ENCODE results near the gene STXBP3. TPM values are rescaled to one million over a fixed set of nuclear protein-coding genes. Genes with fewer than 3 reads are reported as not detected.

The STXBP3 gene
- total and polyA plus RNA-seq, 2 of the 13 experiments (the other 11 are each of a cell fraction or from before 2014, with no cell fraction given), result 13.0 to 20.8 TPM

GRCh38 chr1:108777839-108778238, 31.4 kb downstream of the STXBP3 start (continued):
- no peak for TF ChIP-seq ZNF841 (CRISPR knock-in tag; IDR thresholded peaks at IDR 0.05; ENCODE audit: borderline replicate concordance)
- no peak for TF ChIP-seq NR2F2 (IDR thresholded peaks at IDR 0.05; ENCODE audit: borderline replicate concordance, low read depth)
- no peak for TF ChIP-seq KLF15 (CRISPR knock-in tag; IDR thresholded peaks at IDR 0.05; ENCODE audit: borderline replicate concordance)
- TF ChIP-seq, protein P1, sequence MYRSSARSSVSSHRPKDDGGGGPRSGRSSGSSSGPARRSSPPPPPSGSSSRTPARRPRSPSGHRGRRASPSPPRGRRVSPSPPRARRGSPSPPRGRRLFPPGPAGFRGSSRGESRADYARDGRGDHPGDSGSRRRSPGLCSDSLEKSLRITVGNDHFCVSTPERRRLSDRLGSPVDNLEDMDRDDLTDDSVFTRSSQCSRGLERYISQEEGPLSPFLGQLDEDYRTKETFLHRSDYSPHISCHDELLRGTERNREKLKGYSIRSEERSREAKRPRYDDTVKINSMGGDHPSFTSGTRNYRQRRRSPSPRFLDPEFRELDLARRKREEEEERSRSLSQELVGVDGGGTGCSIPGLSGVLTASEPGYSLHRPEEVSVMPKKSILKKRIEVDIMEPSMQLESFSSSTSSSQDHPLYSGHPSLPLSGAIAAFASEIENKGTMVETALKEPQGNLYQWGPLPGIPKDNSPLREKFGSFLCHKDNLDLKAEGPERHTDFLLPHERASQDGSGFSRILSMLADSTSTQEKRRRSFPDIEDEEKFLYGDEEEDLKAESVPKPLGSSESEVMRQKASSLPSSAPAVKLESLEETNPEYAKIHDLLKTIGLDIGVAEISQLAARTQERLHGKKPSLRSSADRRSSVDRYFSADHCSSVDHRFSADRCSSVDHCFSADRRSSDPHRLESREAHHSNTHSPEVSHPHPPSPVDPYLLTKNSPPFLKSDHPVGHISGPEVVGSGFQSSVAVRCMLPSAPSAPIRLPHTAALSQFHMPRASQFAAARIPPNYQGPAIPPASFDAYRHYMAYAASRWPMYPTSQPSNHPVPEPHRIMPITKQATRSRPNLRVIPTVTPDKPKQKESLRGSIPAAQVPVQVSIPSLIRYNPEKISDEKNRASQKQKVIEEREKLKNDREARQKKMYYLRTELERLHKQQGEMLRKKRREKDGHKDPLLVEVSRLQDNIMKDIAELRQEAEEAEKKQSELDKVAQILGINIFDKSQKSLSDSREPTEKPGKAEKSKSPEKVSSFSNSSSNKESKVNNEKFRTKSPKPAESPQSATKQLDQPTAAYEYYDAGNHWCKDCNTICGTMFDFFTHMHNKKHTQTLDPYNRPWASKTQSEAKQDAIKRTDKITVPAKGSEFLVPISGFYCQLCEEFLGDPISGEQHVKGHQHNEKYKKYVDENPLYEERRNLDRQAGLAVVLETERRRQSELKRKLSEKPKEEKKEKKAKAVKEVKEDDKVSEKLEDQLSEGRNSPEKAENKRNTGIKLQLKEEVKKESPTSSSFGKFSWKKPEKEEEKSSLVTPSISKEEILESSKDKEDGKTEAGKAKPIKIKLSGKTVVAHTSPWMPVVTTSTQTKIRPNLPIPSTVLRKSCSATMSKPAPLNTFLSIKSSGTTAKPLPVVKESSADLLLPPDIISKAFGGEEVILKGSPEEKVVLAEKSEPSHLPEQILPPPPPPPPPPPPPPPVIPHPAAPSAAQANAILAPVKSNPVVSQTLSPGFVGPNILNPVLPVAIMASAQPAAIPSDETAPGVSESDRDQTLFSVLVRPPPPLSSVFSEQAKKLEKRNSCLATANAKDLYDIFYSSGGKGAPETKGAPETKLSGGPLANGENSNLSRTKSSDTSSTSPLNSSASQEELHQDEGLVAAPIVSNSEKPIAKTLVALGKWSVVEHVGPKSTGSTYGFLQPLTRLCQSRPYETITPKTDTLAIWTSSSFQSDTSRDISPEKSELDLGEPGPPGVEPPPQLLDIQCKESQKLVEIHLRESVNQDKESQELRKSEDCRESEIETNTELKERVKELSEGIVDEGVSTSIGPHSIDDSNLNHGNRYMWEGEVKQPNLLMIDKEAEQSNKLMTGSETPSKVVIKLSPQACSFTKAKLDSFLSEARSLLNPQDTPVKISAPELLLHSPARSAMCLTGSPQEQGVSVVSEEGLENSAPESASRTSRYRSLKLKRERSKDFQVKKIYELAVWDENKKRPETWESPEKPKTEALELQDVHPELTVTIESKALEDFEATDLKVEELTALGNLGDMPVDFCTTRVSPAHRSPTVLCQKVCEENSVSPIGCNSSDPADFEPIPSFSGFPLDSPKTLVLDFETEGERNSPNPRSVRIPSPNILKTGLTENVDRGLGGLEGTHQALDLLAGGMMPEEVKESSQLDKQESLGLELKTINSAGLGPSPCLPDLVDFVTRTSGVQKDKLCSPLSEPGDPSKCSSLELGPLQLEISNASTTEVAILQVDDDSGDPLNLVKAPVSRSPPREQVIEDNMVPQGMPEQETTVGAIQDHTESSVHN (CRISPR knock-in tag; IDR thresholded peaks at IDR 0.05), result no peak
- no peak for TF ChIP-seq ZNF260 (CRISPR knock-in tag; IDR thresholded peaks at IDR 0.05; ENCODE audit: borderline replicate concordance, low read depth)

DNA sequence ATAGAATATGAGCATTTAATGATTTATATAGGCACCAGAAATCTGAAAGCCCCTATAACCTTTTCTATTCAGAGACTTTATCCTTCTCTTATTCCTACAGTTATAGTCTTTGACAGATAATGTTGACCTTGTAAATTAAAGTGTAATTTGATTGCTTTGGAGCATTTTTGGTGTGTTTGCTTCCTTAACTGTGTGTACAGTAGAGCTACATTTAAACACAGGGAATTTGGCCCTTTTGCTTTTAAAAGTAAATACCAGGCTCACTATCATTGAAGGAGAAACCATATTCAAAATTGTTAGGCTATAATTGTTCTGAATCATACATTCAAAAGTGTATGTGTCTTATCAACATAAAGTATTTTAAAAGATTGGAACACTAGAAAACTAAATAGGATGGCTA, 33.0 kb downstream of the STXBP3 start:
- peaks cover 1 to 17% of the 10 kb centered on the region in 2 experiments; a peak in 2 of 5 replicates for H3K36me3 ChIP-seq (replicated peaks in 1 of 2; ENCODE audit: control insufficient read depth in 1 of 2, insufficient read depth in 2 of 2, low read length in 2 of 2)
- BruUV-seq (replicated peaks), result no TSS peak
- TF ChIP-seq ZNF329 (CRISPR knock-in tag; IDR thresholded peaks at IDR 0.05; ENCODE audit: low read depth), result no peak
- no peak for TF ChIP-seq MXI1 (IDR thresholded peaks at IDR 0.05; ENCODE audit: borderline replicate concordance, low read depth, low read length)
- no peak for TF ChIP-seq ZNF766 (CRISPR knock-in tag; IDR thresholded peaks at IDR 0.05; ENCODE audit: borderline replicate concordance)
- TF ChIP-seq AGO2 (optimal IDR thresholded peaks at IDR 0.05; ENCODE audit: low read depth, low read length), result no peak
- TF ChIP-seq ZNF432 (CRISPR knock-in tag; IDR thresholded peaks at IDR 0.05; ENCODE audit: borderline replicate concordance), result no peak
- TF ChIP-seq ZNF180 (CRISPR knock-in tag; IDR thresholded peaks at IDR 0.05; ENCODE audit: borderline replicate concordance, low read depth), result no peak
- TF ChIP-seq, protein P2, sequence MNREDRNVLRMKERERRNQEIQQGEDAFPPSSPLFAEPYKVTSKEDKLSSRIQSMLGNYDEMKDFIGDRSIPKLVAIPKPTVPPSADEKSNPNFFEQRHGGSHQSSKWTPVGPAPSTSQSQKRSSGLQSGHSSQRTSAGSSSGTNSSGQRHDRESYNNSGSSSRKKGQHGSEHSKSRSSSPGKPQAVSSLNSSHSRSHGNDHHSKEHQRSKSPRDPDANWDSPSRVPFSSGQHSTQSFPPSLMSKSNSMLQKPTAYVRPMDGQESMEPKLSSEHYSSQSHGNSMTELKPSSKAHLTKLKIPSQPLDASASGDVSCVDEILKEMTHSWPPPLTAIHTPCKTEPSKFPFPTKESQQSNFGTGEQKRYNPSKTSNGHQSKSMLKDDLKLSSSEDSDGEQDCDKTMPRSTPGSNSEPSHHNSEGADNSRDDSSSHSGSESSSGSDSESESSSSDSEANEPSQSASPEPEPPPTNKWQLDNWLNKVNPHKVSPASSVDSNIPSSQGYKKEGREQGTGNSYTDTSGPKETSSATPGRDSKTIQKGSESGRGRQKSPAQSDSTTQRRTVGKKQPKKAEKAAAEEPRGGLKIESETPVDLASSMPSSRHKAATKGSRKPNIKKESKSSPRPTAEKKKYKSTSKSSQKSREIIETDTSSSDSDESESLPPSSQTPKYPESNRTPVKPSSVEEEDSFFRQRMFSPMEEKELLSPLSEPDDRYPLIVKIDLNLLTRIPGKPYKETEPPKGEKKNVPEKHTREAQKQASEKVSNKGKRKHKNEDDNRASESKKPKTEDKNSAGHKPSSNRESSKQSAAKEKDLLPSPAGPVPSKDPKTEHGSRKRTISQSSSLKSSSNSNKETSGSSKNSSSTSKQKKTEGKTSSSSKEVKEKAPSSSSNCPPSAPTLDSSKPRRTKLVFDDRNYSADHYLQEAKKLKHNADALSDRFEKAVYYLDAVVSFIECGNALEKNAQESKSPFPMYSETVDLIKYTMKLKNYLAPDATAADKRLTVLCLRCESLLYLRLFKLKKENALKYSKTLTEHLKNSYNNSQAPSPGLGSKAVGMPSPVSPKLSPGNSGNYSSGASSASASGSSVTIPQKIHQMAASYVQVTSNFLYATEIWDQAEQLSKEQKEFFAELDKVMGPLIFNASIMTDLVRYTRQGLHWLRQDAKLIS (CRISPR knock-in tag; IDR thresholded peaks at IDR 0.05), result no peak

More for the DNA sequence above, 33.0 kb downstream of the STXBP3 start:
- Histone ChIP-seq H3K27me3 (ENCODE audit: control insufficient read depth in 1 of 2, insufficient read depth in 2 of 2, low read length in 2 of 2) (no peaks in the 10 kb centered on the region), H3K9me3 (ENCODE audit: low read length) (peaks cover under 1% of the 10 kb centered on the region; the same call in 1 of the 2 replicates), H3K79me2 (ENCODE audit: insufficient read depth, low read length) (no peaks in the 10 kb centered on the region), H2AFZ (ENCODE audit: low read length) (no peak overlapping the region), H4K20me1 (ENCODE audit: insufficient read depth, low read length) (no peaks in the 10 kb centered on the region), H3K4me1 (ENCODE audit: insufficient read depth, low read length) (peaks cover 8% of the 10 kb centered on the region), H3K4me3 (replicated peaks in 1 of 3; ENCODE audit: insufficient read depth in 1 of 3, low read depth in 2 of 3, low read length in 3 of 3) (no peak overlapping the region), H3K4me2 (ENCODE audit: low read depth, low read length) (no peak overlapping the region), H3K9ac (ENCODE audit: insufficient read depth, low read depth, low read length) (no peak overlapping the region), H3K27ac (ENCODE audit: extremely low read length, insufficient read depth, low read length) (no peak overlapping the region)
- in situ Hi-C loops (cut with HindIII; ENCODE audit: extremely low pct_ligation_motif_present, low pct_unique_long_range_greater_than_20kb) (no loop called here), intact Hi-C loops (cut with micrococcal nuclease; ENCODE audit: unreplicated experiment) (no loop called here)
- FAIRE-seq (no peak), DNase-seq (ENCODE audit: low spot score) (no peak), ATAC-seq (no peak)
- ChIA-PET POLR2A (no interaction called here), CTCF (ENCODE audit: low intra/inter-chr PET ratio, low total read pairs) (no interaction called here)
